DLD1 (cell line): ENCODE results near the gene CELSR2.
"Not testable (repeated sequence)": the region's sequence is repeated elsewhere in the genome, so short reads cannot be mapped to it uniquely, and the experiment has no call there.

Experiments used
- in situ Hi-C: cut with HindIII; loops from 2 replicates; pipeline ENCODE4 v1.10.0; 2017; ENCODE audit warnings: low sequenced_read_pairs

CELSR2 gene

GRCh38 chr1:109248797-109249629 lies at the start of gene CELSR2:
CELSR2 (plus strand) TSS chr1:109249539; CDS start chr1:109250080, 541 bp downstream.
- in situ Hi-C loops: no loop called here

DNA sequence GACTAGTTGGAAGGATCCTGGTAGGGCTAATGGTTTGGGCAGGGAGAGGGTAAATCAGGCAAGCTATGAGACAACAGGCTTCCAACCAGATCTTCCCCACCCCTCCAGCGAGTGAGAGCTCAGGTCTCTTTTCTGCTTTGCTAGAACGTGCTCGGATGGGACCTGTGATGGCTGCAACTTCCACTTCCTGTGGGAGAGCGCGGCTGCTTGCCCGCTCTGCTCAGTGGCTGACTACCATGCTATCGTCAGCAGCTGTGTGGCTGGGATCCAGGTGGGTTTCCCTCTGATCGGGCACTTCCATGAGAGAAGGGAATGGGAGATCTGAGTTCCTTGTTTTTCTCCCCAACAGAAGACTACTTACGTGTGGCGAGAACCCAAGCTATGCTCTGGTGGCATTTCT lies 49.6 kb upstream of the CELSR2 start:
- in situ Hi-C loops: loop anchor here (5.0 kb wide), 1 partner anchor 38 kb away; no protein-coding TSS in a partner anchor

GRCh38 chr1:109201123-109201703 lies 48.1 kb upstream of the CELSR2 start:
- in situ Hi-C loops: loop anchor here (5.0 kb wide), 1 partner anchor 36 kb away; no protein-coding TSS in a partner anchor

DNA sequence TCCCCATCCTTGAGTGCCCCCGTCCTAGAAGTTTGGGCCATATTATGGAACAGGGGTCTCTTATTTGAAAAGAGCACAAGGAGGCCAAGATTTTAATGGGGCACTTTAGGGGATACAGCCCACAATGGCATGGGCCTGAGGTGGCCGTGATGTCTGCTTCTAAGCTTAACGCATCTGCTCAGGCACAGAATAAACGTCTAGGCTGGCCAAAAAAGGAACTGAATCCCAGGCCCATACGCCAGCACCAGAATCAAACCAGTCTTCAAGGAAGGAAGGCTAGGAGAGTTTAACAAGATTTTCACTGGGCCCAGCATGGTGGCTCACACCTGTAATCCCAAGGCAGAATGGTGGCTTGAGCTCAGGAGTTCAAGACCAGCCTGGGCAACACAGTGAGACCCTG lies 44.9 kb upstream of the CELSR2 start:
- in situ Hi-C loops: loop anchor here (5.0 kb wide), 1 partner anchor 33 kb away; no protein-coding TSS in a partner anchor

- in situ Hi-C loops: no loop called here
Measured at GRCh38 chr1:109206339-109206738, 43.0 kb upstream of the CELSR2 start.

GRCh38 chr1:109207467-109208103 lies 41.8 kb upstream of the CELSR2 start:
- in situ Hi-C loops: no loop called here

DNA sequence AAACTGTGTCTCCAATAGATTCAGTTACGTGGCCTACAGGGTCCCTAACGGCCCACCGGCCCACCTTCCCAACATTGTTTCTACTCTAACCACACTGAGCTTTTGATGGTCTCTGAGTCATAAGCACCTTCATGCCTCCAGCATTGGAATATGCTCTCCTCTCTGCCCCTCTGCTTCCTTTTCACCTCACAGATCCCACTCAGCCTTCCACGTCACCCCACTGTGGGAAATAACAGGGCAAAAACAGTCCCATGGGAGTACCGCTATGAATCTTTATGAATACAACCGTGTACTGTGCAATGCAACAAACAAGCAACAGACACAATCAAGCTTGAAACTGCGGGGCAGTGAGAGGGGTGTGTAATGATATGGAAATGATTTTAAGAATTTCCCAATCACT lies 40.9 kb upstream of the CELSR2 start:
- in situ Hi-C loops: no loop called here

GRCh38 chr1:109208836-109209463 lies 40.4 kb upstream of the CELSR2 start:
- in situ Hi-C loops: no loop called here

GRCh38 chr1:109210058-109210457 lies 39.3 kb upstream of the CELSR2 start:
- in situ Hi-C loops: no loop called here

- in situ Hi-C loops: no loop called here
Measured at GRCh38 chr1:109213345-109213823, 36.0 kb upstream of the CELSR2 start.

GRCh38 chr1:109213824-109214693 lies 35.3 kb upstream of the CELSR2 start, which contains the start of gene SARS1:
SARS1 (plus strand) TSS chr1:109213918; CDS start chr1:109213993, 75 bp downstream.
- in situ Hi-C loops: no loop called here

DNA sequence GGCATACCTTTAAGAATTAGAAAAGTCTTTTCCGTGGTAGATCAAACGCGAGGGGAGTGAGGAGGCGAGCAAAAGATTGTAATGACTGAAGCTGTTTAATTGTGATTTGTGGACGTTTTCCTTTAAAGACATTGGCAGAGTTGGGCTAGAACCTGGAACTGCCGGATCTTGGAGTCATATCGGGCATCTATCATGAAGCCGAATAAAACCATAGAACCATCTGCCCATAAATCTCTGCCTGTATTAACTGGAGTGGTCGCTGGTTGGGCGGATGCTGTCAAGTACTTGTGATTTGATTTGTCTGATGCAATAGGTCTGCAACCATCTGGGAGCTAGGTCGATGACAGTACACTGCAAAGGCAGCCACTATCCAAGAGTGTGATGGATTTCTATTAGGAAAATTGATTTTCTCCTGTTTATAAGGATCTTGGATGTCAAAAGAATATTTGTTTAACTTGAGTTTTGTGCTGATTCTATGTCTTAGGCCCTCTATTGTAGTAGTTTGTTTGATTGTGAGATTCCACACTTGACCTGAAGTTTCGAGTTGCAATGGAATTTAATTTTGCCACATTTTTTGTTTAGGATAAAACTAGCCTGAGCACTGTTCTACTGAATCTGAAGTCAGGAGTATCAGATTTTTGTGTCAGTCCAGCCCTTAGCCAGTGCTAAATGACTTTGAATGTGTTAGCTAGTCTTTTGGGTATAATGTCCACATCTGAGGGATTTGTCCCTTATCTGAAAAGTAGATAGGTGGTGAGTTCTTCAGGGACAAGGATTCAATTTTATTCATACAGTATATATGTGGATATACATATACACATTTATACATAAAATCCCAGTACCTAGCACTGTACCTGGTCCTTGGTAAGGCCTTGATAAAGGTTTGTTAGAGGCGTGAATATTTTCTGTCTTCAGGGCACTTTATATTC lies 34.4 kb upstream of the CELSR2 start:
- in situ Hi-C loops: no loop called here

DNA sequence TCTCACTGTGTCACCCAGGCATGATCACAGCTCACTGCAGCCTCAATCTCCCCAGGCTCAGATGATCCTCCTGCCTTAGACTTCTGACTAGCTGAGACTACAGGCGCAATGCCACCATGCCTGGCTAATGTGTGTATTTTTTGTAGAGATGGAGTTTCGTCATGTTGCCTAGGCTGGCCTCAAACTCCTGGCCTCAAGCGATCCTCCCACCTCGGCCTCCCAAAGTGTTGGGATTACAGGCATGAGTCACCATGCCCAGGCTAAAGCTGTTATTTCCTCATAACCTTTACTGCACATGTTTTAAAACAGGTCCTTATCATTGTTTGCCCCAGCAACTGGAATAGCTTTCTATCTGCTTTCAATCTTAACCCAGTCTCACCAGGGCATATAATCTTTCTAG lies 32.7 kb upstream of the CELSR2 start:
- in situ Hi-C loops: no loop called here

DNA sequence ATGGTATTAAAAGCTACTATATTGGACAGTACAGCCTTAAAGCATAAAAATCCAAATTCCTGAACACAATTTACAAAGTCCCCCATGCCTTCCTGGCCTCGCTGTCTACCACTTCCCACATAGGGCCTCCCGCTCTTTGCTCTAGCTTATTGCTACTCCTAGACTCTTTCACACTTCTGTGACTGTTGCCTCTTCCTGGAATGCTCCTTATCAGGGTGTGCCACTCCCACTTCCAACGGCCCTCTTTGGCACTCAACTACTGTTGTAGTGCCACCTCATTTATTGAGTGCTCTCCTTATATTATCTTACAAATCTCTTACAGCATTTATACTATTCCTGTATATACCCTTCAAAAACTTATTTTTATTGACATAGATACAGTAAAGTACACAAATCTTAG lies 30.8 kb upstream of the CELSR2 start:
- in situ Hi-C loops: no loop called here

- in situ Hi-C loops: not testable (repeated sequence)
Measured at GRCh38 chr1:109221201-109221600, 28.1 kb upstream of the CELSR2 start.

- in situ Hi-C loops: no loop called here
Measured at GRCh38 chr1:109225308-109225707, 24.0 kb upstream of the CELSR2 start.

GRCh38 chr1:109225711-109226445 lies 23.5 kb upstream of the CELSR2 start:
- in situ Hi-C loops: no loop called here

DNA sequence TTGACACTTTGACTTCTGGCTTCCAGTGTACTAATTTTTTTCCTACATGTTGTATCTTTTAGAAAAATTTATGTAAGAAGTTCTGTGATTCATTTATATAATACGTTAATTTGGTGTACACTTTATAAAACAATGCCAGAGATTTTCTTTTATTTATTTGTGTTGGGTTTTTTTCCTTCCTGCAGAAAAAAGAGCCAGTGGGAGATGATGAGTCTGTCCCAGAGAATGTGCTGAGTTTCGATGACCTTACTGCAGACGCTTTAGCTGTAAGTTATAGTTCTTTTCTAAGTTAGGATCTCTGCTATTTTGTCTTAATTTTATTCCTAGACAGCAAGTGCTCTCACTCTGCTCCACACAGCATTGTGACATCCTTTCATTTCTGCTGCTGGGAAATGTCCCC lies 21.2 kb upstream of the CELSR2 start:
- in situ Hi-C loops: no loop called here
